SH-SY5Y (cell line): ENCODE measurements around the gene SH3GL3.

Source experiments
- GATA2 ChIP-seq: IDR thresholded peaks from 2 replicates; pipeline ENCODE4 v1.6.1; 2011; ENCODE audit warnings: mild to moderate bottlenecking, low read depth, low read length
- GATA3 ChIP-seq: IDR thresholded peaks from 2 replicates; pipeline ENCODE4 v1.6.1; 2011; ENCODE audit warnings: low read depth, mild to moderate bottlenecking, low read length, moderate library complexity

DNA sequence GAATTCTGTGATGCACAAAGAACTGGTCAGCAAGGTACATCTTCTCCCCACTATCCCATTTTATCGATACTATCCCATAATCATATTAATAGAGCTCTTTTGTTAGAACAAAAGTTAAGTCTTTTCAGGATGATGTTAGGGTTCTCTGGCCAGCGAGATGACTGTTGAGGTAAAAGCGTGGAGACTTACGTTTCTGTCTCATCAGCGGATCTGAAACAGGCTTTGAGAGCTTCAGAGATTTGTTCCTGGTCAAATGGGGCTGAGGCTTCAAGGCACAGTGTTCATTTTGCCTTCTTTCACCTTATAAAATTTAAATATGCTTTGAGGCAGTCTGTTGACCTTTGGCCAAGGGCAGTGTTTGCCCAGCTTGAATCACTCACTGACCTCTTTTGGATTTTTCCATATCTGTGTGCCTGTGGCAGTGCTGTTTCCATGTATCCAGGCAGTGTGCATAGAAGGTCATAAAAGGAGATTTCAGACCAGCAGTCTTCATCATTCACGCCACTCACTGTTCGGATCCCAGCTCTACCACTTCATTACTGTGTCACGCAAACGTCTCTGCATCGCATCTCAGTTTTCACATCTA is 209.9 kb downstream of the SH3GL3 start:
- TF ChIP-seq GATA2: no peak
- TF ChIP-seq GATA3: no peak
